ENCODE measurements around the gene CGRRF1. TPM values are rescaled to one million over a fixed set of nuclear protein-coding genes. Genes with fewer than 3 reads are reported as not detected.

Gene CGRRF1
- total and polyA plus RNA-seq, 2 of the 13 experiments (the other 11 are each of a cell fraction or from before 2014, with no cell fraction given): 16.8 to 18.2 TPM

GRCh38 chr14:54577977-54578376 is 68.3 kb downstream of the CGRRF1 start (continued):
- TF ChIP-seq MAFK (conservative IDR thresholded peaks at IDR 0.05 in 1 of 2, IDR thresholded peaks at IDR 0.05 in 1 of 2; ENCODE audit: low read length in 2 of 2): no peak
- no peak for TF ChIP-seq NFATC3 (CRISPR knock-in tag; IDR thresholded peaks at IDR 0.05)
- TF ChIP-seq CREB1 (IDR thresholded peaks at IDR 0.05): no peak
- TF ChIP-seq CREB1 (CRISPR knock-in tag; IDR thresholded peaks at IDR 0.05): no peak
- TF ChIP-seq MYPOP (CRISPR knock-in tag; IDR thresholded peaks at IDR 0.05): no peak
- TF ChIP-seq ARID5B (CRISPR knock-in tag; IDR thresholded peaks at IDR 0.05): no peak
- no peak for TF ChIP-seq ZNF296 (CRISPR knock-in tag; conservative IDR thresholded peaks at IDR 0.05)
- no peak for TF ChIP-seq ZNF431 (CRISPR knock-in tag; IDR thresholded peaks at IDR 0.05; ENCODE audit: borderline replicate concordance, low read depth)
- no peak for TF ChIP-seq ZNF7 (CRISPR knock-in tag; IDR thresholded peaks at IDR 0.05)
- TF ChIP-seq, protein P1, sequence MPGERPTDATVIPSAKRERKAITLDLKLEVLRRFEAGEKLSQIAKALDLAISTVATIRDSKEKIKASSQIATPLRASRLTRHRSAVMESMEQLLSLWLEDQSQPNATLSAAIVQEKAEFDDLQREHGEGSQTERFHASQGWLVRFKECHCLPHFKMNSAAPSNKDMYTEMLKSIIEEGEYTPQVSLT (CRISPR knock-in tag; IDR thresholded peaks at IDR 0.05; ENCODE audit: borderline replicate concordance, low read depth): no peak

Data from HepG2 (cell line).